HuH-7.5 (cell line): ENCODE results near the gene LHFPL4.
"Not testable (repeated sequence)": the region's sequence is repeated elsewhere in the genome, so short reads cannot be mapped to it uniquely, and the experiment has no call there.

Experiments
- DNase-seq: peaks from one replicate; pipeline ENCODE4 v3.0.0; 2011; ENCODE audit warnings: low spot score

Gene LHFPL4

DNA sequence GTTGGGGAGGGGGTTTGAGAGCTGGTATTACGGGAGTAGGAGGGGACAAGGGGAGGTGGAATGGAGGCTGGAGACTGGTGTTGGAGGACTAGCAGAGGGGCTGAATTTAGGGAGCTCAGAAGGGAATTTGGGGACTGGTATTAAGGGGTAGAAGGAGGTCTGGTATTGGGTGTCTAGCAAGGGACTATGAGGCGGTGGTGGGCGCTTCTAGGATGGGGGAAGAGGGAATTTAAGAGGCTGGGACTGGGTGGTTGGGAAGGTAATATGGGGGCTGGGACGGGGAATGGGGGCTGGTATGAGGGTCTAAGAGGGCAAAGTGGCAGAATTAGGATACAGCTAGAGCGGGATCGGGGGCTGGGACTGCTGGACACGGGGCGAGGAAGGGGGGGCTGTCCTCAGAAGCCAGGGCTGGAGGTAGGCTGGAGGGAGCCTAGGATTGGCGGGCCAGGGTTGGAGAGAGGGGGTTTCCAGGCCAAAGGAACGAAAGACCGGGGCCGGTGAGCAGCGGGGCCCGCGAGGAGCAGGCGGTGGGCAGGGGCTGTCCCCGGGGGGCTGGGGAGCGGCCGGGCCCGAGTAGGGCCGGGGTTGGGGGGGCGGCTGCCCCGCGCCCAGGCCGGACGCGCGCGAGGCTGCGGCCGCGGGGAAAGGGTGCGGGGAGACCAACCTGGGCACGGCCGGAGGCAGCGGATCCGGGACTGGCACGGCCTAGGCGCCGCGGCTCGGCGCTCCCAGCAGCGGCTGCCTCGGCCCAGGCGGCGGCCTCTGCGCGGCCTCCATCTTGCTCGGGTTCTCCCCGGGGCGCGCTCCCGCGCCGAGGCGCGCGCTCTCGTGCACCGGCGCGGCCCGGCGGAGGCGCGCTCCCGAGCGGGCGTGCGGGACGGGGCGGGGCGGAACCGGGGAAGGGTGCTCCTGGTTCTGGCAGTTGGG lies at the start of gene LHFPL4:
Gene LHFPL4, minus strand, starts transcription at position 802 of the 927 bp plus-strand sequence. CDS start 1,143 bp downstream, outside the sequence.
- DNase-seq: no peak

DNA sequence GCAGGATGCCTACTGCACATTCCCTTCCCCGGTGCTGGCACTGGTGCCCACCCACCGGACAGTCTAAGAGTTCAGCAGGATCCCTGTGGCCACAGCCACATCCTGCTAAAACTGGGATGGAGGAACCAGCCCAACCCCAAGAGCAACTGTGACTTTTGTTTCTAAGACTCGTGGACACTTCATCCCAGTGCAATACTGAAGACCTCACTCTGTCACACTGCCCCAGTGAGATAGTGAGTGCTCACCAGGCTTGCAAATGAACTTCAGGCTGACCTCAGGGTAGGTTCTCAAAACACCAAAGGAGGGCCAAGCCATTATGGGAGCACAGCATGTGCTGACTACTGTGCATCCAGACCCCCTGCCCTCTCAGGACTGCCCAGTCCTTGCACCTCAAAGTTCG lies 49.0 kb upstream of the LHFPL4 start:
- no peak for DNase-seq

DNA sequence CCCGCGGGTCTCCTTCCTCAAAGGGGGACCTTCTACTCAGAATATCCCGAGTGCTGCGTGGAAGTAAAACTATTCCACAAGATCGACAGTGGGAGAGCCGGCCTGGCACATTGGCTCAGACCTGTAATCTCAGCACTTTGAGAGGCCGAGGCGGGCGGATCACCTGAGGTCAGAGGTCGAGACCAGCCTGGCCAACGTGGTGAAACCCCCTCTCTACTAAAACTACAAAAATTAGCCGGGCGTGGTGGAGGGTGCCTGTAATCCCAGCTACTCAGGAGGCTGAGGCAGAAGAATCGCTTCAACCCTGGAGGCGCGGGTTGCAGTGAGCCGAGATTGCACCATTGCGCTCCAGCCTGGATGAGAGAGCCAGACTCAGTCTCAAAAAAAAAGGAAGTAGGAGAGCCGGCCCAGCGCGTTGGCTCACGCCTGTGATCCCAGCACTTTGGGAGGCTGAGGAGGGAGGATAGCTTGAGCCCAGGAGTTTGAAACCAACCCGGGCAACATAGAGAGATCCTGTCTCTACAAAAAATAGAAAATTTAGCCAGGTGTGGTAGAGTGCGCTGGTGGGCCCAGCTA lies 47.5 kb upstream of the LHFPL4 start:
- DNase-seq: not testable (repeated sequence)

DNA sequence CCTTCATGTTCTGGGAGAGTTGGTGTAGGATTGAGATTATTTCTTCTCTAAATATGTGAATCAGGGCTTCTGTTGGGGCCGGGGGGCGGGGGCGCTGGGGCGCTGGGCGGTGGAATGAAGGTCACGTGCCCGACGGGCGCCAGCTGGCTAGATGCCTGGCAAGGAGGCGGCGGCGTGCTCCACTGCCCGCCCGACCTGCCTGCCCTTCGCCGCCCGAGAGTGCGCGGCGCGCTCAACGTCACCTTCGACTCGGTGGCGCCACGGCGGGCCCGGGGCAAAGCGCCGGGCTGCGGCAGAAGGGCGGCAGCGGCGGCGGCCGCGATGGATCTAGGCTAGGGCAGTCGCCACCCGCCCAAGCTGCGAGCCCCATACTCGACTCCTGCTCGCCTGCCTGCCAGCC lies 47.0 kb upstream of the LHFPL4 start:
- DNase-seq: no peak

DNA sequence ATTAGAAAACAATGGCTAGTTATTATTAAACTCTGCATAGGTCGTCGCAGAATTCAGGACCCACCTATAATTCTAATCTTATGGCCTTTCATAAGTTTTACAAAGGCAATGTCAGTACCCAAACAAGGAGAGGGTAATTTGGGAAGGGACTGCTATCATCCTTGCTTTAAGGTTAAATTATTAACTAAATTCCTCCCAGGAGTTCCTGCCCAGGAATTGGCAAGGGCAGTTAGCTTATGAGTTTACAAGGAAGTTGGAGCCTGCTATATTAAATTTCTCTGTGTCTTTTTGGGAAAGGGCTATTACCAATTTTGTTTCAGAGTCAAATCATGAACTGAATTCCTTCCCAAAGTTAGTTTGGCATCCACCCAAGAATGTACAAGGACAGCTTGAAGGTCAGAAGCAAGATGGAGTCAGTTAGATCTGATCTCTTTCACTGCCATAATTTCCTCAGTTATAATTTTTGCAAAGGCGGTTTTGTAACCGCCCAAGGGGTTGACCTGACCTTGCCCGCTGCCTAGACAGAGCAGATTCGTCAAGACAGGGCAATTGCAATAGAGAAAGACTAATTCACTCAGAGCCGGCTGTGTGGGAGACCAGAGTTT lies 45.3 kb upstream of the LHFPL4 start:
- no peak for DNase-seq

DNA sequence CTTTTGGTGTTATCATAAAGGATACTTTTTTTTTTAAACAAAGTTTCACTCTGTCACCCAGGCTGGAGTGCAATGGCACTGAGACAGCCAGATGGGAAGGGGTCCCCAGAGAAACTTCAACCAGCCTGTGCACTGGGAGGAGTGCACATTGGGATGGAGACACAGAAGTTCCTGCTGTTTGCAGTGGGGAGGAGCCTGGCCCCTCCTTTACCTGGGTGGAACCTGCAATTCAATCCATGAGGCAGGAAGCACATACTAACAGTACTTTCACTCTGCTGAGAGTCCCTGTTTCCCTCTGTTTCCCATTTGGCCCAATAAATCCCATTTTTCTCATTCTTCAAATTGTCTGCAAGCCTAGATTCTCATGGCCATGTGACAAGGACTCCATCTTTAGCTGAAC lies 42.3 kb upstream of the LHFPL4 start:
- no peak for DNase-seq

DNA sequence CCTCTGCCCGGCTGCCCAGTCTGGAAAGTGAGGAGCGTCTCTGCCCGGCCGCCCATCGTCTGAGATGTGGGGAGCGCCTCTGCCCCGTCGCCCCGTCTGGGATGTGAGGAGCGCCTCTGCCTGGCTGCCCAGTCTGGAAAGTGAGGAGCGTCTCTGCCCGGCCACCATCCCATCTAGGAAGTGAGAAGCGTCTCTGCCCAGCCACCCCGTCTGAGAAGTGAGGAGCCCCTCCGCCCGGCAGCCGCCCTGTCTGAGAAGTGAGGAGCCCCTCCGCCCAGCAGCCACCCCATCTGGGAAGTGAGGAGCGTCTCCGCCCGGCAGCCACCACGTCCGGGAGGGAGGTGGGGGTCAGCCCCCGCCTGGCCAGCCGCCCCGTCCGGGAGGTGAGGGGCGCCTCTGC lies 38.2 kb upstream of the LHFPL4 start:
- not testable (repeated sequence) for DNase-seq

DNA sequence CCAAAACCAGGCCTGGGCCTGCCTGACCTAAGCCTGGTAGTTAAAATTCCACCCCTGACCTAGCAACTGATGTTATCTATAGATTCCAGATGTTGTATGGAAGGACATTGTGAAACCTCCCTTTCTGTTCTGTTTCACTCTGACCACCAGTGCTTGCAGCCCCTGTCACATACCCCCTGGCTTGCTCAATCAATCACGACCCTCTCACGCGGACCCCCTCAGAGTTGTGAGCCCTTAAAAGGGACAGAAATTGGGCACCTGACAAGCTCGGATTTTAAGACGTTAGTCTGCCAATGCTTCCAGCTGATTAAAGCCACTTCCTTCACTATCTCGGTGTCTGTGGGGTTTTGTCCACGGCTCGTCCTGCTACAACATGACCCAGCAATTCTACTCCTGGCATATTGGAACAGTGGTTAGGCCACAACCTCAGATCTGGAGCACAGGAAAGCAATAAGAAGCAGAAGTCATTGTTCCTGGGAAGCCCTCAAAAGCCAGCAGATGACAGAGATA lies 36.7 kb upstream of the LHFPL4 start:
- DNase-seq: no peak

DNA sequence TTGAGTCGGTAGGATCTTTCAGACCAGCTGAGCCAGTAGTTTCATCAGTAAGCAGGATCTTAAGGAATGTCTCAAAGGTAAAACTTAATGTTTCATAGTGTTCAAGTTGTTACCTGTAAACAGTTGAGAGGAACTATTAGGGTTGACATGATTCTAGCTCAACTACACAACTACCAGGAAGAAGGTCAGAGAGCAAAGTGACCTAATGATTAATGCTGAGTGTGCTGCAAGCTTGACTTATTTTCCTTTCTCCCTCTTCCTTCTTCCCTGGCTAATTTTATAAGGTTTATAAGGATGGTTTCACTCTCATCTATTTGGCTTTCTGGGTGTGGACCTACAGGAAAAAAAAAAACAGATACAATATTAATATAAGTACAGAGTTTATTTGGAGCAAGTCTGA lies 30.2 kb upstream of the LHFPL4 start:
- no peak for DNase-seq

DNA sequence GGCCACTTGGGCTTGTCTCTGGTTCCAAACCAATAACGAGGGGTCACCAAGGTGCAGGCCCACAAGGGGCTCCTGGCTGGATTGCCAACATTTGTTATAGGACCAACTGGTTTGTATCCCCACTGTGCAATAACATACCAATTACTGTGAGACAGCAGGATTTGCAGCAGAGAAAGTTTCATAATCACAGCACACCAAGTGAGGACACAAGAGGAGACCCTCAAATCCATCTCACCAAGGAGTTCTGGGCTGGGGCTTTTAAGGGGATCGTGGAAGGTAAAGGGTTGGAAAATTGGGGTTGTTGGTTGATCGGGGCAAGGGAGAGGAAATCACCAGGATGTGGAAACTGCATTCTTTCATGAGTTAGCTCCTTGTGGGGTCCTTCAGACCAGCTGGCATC lies 29.7 kb upstream of the LHFPL4 start:
- DNase-seq: no peak

DNA sequence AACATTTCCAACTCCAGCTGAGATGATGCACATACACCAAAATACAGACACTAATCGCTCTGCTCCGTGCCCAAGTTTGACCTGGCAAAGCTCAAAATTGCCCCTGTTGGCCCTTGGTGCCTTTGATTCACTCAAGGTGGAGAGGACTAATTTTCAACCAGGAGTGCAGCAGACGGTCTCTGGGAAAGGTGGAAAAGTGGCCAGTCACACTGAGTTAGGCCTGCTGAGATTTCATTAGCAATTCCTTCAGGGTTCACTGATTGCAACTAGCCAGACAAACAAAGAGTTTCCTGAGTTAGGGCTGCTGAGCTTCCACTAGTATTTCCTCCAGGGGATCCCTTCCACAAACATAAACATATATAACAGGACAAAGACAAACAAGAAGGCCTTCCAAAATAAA lies 28.7 kb upstream of the LHFPL4 start:
- no peak for DNase-seq

DNA sequence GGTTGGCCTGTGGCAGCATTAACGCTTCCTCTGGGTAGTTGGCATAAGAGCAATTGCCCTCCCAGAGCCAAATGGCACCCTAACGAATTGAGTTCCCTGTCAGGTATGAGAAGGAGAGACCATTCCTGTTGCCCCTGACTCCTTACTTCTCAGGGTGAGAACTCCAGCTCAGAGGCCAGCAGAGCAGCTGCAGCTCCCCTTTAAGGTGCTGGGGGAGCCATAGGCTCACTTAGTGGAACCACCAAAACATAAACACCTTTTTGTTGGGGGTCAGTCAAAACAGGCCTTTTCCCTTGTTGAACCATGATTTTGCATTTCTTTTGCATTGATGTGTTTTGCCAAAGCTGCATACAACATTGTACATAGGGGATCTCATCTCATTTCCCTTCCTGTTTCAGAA lies 28.1 kb upstream of the LHFPL4 start:
- DNase-seq: no peak

DNA sequence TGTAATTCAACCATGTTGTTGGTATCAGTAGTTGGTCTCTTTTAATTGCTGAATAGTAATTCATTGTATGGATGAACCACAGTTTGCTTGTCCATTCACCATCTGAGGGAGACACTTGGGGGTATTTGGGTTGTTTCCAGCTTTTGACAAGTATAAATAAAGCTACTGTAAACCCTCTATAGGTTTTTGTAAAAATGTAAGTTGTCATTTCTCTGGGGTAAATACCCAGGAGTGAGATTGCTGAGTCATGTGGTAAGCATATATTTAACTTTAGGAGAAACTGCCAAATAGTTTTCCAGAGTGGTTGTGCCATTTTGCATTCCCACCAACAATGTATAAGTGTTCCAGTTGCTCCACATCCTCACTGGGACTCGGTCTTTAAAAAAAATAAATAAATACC lies 15.4 kb upstream of the LHFPL4 start:
- DNase-seq: no peak

DNA sequence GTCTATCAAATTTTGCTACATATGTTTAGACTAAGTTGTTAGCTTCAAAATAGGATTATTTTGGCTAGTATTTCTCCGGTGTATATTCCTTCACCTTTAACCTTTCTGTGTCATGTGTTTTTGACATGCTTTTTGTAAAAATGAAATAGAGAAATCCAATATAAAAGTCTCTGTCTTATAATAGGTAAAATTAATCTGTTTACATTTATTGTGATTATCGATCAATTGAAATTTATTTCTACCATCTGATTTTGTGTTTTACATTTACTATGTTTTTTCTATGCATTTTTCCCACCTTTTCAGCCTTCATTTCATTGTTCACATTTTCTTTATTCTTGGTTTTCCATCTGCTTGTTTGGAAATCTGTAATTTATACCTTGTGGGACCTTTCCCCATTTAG lies 11.7 kb upstream of the LHFPL4 start:
- no peak for DNase-seq

DNA sequence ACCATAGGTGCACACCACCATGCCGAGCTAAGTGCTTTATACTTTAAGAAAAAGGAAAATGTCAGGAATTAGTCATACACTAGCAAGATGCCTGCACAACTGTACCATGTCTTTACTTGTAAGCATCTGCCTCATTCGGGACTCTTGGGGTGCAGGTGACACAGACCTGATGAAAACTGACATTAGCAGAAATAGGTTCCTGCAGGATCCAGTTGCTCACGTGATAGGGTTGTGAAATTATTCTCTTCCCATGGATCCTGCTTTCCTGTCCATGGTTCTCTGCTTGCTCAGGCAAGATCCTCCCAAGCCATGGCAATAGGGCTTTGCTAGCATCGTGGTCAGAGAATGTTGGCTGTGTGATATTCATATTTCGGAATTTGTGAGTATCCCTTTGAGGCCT lies 10.2 kb upstream of the LHFPL4 start:
- DNase-seq: no peak

DNA sequence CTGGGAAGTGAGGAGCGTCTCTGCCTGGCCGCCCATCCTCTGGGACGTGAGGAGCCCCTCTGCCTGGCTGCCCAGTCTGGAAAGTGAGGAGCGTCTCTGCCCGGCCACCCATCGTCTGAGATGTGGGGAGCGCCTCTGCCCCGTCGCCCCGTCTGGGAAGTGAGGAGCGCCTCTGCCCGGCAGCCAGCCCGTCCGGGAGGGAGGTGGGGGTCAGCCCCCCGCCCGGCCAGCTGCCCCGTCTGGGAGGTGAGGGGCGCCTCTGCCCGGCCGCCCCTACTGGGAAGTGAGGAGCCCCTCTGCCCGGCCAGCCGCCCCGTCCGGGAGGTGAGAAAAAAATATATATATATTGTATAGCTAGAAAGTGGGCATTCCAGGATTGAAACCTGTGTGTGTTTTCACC lies 6.4 kb upstream of the LHFPL4 start:
- DNase-seq: not testable (repeated sequence)

DNA sequence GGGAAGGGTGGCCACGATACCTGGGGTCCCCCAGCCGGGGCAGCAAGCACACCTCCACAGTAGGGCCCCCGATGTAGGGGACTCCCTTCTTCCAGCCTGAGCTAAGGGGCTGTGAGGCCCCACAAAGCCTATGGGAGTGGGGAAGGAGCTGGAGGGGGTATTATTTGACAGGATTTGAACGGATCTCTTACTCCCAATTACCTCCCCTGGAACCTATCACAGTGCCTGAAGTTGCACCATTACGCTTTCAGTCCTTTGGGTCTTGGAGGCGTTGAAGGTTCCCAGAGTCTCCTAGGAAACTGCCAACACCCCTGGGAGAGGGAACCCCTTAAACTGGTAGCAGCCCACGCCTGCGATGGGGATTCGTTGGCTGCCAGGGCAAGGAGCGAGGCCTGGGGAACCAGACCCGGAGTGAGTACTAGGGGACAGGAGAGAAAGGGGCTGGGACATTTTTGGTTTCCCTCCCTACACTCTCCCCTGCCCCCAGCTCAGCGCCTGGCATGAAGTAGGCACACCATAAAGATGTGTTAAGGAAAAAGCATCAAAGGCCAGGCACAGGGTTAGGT lies 409 bp upstream of the LHFPL4 start:
- DNase-seq: no peak

DNA sequence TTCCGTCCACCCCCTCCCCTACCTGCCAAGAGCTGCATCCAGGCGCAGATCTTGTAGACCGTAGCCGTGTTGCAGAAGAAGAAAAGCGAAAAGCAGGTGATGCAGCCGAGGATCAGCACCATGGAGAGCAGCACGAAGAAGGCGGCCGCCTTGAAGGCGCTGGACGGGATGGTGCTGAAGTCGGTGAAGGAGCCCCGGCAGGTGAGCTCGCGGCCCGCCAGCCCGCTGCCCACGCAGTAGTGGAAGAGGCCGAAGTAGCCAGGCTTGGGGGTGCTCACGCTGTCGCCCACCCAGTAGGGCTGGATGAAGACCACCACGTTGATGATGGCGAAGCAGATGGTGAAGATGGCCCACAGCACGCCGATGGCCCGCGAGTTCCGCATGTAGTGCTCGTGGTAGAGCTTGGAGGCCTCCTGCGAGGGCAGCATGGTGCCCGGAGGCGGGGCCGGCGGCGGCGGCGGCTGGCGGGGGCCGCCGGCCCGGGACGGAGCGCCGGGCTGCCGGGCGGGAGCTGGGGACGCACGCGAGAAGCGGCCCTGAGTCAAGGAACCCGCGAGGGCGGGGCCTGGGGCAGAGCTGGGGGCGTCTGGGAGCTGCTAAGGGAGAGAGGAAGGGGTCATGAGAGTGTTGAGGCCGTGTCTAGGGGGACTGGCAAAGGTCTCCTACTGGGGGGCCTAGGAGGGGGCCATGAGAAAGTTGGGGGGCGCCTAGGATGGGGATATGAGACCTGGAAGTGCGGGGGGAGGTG lies 1.2 kb downstream of the LHFPL4 start:
- peak; percentile 74 for DNase-seq

DNA sequence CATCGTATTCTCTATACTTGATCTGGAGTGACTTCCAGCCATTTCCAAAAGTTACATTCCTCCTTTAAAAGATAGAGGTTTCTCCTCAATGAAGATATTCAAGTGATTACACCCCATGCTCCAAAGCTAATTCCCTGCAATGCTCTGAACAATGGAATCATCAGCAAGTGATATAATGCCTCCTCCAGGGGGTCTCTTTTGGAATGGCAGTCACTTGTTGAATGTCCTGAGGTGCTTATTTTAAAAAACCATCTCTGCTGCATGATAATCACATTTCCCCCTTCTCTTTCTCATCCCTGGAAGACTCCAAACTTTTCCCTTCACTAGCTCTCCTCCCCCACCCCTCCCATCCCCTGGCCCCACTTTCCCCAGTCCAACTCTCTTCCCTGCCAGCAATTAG lies 2.6 kb downstream of the LHFPL4 start:
- no peak for DNase-seq

DNA sequence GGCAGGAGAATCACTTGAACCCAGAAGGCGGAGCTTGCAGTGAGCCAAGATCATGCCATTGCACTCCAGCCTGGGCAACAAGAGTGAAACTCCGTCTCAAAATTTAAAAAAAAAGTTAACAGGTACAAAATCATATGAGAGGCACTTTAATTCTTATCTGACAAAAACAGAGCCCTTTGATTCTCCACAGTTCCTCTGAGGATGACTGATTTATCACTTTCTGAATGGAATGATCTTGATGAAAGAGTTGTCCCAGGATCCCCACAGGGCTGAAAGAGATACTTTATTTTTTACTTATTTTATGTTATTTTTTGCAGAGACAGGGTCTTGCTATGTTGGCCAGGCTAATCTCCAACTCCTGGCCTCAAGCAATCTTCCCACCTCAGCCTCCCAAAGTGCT lies 4.0 kb downstream of the LHFPL4 start:
- no peak for DNase-seq

DNA sequence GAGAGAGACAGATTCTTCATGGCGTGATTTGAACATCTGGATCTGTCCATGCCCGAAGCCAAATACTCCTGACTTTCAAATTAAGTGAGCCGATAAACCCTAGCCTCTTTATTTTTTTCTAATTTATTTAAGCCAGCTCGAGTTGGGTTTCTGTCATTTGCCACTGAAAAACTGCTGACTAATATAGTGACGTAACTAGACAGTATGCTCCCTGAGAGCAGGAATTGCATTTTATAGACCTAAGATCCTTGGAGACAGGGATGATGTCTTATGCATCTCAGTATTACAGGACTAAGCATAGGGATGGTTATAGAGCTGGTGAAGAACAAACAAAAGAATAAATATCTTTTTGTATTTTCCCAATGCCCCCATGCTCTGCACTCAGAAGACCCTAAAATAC lies 4.6 kb downstream of the LHFPL4 start:
- no peak for DNase-seq

DNA sequence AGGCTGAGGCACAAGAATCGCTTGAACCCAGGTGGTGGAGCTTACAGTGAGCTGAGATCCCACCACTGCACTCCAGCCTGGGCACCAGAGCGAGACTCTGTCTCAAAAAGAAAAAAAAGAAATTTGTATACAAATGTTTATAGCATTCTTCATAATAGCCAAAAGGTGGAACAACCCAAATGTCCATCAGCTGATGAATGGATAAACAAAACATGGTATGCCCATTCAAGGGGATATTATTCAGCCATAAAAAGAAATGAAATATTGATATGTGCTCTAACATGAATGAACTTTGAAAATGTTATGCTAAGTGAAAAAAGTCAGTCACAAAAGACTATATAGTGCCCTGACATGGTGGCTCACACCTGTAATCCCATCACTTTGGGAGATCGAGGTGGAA lies 11.4 kb downstream of the LHFPL4 start:
- no peak for DNase-seq
